ENCODE results near the gene FAM217A.

GRCh38 chr6:4125500-4125899 lies 46.6 kb upstream of the FAM217A start:
- TF ChIP-seq CTCF (IDR thresholded peaks at IDR 0.05) (no peak), EP300 (IDR thresholded peaks at IDR 0.05) (no peak)

All from gastroesophageal sphincter (tissue), 3 donors.